Body of pancreas (tissue), 4 donors: Measurements from ENCODE around the gene TMEM234.

ENCODE experiments used
- CTCF ChIP-seq, 7 experiments: fragments of 450-650 bp in 4 of 7; fragments of 200-600 bp in 3 of 7; sonication (generic) in 3 of 7; IDR thresholded peaks; one replicate each; pipeline ENCODE4 v1.5.1; 2016 to 2019; ENCODE audit warnings: antibody characterized with exemption in 7 of 7
- POLR2A ChIP-seq, 3 donors: fragments of 450-650 bp; IDR thresholded peaks; one replicate each; pipeline ENCODE4 v1.6.1; 2016; ENCODE audit warnings: antibody characterized with exemption in 3 of 3, mild to moderate bottlenecking in 2 of 3

- TF ChIP-seq CTCF (IDR thresholded peaks at IDR 0.05) (no peak), POLR2A (IDR thresholded peaks at IDR 0.05) (no peak)
Measured at GRCh38 chr1:32256473-32257226, 34.5 kb upstream of the TMEM234 start.
